HG03460 (cell line): ENCODE results near the gene HS3ST6.
"Not testable (repeated sequence)": the region's sequence is repeated elsewhere in the genome, so short reads cannot be mapped to it uniquely, and the experiment has no call there.

Experiments used
- ATAC-seq: cut with Tn5 transposase; IDR thresholded peaks from one replicate; pipeline ENCODE4 v1.9.1; 2021; ENCODE audit not compliant: unreplicated experiment

HS3ST6 gene

DNA sequence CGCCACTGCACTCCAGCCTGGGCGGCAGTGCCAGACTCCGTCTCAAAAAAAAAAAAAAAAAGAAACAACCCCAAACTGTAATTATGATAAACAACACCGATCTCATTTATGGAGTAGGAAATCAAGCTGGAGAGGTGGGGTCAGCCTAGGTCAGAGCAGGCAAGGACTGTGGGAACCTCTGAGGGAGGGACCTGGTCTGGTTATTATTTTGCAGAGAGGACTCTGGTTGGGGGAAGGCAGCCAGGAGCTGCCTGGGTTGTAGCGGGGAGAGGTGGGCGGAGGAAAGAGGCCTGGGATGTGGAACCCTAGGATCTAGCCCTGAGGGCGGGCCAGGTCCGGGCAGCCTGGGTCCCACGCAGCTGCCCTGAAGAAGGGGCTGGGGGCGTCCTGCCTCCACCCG, 10.9 kb upstream of the HS3ST6 start:
- ATAC-seq, result peak; percentile 31

GRCh38 chr16:1926271-1926670, 8.1 kb upstream of the HS3ST6 start:
- ATAC-seq, result no peak

- no peak for ATAC-seq
These were observed 5.9 kb upstream of the HS3ST6 start for GRCh38 chr16:1924095-1924494.

- no peak for ATAC-seq
These were observed 5.3 kb upstream of the HS3ST6 start for GRCh38 chr16:1923299-1924034.

- no peak for ATAC-seq
These were observed 4.1 kb upstream of the HS3ST6 start for GRCh38 chr16:1922357-1922756.

DNA sequence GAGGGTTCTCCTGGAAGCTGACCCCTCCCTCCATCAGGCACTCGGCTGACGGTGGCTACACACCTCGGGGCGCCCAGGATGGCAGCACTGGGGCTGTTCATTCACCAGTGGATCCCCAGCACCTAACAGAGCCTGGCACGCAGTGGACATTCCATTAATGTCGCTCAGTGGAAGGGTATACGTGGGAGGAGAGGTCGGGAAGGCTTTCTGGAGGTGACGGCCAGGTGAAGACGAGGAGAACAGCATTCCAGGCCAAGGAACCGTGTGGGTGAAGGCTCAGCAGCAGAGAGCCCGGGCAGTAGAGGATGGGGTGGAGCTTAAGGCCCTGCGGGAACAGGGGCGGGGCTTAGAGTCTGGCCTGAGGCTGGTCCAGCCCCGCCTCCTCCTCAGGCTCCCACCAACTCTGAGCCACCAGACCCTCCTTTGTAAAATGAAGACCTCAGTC, 2.5 kb upstream of the HS3ST6 start:
- ATAC-seq, result no peak

GRCh38 chr16:1920122-1920521, 1.9 kb upstream of the HS3ST6 start:
- not testable (repeated sequence) for ATAC-seq

GRCh38 chr16:1919327-1919998, 1.2 kb upstream of the HS3ST6 start:
- ATAC-seq, result no peak

GRCh38 chr16:1917665-1918350, 407 bp downstream of the HS3ST6 start:
- ATAC-seq, result no peak

DNA sequence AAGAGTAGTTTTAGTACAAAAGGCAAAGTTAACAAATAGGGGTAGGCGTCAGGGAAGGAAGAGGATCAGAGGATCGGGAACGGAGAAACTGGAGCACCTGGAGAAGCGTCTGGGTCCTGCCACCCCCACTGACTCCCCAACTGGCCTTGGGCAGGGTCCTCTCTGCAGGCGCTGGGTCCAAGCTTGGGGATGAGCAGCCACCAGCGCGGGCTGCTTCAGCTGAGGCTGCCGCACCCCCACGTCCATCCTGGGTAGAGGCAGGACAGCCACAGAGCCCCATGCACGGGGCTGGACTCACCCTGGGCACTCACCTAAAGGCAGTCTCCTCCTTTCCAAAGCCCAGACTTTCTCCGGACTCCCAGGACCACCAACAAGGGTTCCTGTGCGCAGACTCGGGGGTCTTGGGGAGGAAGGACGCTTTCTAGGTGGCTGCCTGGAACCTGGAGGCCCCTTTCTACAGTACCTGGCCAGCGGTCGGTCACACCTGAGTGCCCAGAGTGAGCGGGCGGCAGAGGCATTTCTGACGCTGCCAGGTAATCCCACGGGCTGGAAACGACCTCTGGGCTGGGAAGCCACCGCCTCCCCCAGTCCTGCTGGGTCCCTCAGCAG, 1.1 kb downstream of the HS3ST6 start:
- no peak for ATAC-seq

- ATAC-seq, result no peak
These were observed 1.6 kb downstream of the HS3ST6 start for GRCh38 chr16:1916640-1916990.

DNA sequence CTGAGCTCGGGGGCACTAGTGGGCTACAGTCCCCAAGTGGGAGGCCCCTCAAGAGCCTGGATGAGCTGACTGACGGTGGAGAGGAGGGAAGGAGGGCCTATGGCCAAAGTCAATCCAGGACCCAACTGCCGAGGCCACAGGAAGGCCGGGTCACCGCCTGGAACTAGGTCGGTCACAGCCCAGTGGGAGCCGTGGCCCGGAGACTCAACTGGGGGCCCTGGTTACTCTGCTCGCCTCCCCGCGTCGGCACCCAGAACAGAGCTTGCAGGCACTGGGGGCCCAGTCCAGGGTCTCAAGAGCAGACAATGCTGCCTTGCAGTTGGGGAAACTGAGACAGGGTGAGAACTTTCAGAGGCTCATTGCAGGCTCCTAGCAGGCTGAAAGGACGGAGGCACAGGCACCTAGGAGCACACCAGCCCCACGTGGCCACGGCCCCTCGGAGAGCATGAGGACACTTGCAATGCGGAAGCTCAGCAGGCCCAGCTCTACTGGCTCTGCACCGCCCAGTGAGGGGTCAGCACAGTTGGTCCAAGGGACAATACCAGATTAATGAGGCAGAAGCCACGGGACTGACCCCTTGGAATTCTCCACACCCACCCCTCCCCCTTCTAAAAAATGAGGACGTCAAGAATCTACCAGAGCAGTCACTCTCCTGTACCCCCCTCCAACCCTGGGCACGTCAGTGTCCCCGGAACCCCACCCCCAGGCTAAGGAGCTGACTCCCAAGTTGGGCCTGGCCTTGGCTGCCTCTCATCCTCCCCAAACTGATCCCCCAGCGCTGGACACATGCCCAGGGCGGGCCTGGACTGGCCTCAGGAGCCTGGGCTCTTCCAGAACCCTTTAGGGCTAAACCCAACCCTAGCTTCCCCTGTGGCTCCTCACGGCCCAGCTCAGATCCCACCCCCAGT, 2.2 kb downstream of the HS3ST6 start:
- ATAC-seq, result no peak

- no peak for ATAC-seq
These were observed 3.2 kb downstream of the HS3ST6 start for GRCh38 chr16:1914988-1915387.

DNA sequence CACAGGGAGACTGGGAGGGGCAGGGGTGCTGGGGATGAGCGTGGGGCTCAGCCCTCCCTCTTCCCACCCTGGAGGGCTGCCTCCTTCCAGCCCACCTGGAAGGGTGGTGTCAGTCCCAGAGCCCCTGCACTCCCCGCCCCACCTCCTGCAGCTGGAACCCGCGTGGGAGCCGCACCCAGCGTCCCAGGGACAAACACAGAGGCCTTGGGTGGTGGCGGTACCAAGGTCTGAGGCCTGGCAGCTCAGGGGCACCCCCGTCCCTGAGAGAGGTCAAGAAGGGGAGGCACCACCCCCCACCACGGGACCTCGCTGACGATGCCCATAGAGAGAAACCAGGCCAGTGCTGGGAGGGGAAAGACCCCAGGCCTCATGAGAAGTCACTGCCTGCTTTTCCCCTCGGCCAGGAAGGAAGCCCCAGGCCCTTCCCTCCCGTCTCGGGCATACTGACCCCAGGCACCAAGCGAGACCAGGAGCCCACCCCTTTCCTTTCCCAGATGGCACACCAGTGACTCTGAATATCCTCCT, 4.1 kb downstream of the HS3ST6 start:
- no peak for ATAC-seq

DNA sequence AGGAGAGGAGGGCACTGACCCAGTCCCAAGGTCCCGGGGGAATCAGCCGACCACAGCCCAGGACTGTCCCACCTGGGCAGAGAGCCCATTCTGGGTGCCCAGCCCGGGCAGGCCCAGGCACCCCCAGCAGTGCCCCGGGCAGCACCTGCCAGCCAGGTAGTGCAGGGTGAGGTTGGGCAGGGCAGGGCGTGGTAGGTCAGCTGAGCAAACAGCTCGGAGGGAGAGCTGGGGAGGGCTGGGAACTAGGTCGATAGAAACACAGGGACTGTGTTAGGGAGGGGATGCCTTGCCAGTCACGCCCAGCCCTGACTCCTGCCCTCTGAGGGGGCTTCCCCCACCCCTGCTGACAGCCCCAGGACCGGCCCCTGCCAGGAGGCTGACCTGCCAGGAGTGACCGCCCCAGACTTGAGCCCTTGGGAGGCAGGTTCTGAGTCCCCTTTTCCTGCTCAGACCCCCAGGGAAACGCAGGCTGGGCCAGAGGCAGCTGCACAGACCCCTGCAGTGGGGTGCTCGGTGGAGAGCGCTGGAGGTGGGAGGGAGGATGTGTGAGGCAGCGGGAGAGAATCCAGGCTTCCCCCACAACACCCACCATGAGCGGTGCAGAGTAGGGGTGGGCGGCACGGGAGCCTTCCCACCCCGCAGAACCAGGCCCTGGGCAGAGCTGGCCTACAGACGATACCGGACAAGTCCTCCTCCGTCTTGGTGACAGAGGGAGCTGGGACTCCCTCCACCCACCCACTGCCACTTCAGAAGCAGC, 4.7 kb downstream of the HS3ST6 start:
- ATAC-seq, result no peak

- ATAC-seq, result no peak
These were observed 6.0 kb downstream of the HS3ST6 start for GRCh38 chr16:1912215-1912543.

GRCh38 chr16:1911467-1912214, 6.6 kb downstream of the HS3ST6 start:
- no peak for ATAC-seq

DNA sequence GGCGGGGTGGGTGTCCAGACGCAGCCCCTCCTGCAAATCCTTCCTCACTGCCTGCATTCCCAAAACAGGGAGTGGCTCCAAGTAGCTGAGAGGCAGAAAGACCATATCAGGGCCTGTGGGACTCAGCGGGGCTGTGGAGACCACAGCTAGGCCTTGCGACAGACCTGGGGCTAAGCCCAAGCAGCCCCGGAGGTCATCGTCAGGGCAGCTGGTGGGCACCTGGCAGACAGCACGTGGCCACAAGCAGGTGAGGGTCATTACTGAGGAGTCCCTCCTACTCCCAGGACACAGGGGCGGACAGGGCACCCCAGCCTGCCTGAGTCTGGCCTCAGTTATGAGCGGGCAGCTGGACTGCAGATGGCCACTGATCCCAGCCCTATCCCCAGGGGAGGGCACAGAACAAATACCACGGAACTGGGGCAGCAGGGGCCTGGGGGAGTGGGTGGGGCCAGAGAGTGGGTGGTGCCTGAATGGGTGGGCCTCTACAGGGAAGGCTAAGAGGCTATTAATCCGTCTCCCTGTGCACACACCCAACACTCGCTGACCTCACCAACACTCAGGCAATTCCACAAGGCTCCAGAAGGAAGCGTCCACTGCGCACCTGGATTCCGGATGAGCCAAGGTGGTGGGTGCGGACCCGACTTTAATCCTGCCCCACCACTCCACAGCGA, 8.5 kb downstream of the HS3ST6 start:
- ATAC-seq, result no peak

DNA sequence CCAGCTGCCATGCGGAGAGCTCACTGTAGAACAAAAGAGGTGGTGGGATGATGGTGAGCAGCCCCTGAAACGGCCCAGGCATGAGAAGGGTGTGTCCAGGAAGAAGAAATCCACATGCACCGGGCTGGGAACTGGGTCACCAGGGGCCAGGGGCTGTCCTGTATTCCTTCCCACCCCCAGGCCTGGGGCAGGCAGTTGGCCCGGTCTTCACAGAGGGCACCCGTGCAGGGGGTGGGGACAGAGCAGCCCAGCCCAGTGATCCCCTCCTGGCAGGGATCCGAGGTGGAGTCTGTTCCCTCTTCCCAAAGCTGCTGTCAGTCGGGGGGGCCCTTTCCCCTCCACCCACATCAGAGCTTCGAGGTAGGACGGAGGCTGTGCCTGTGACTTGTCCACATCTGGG, 9.2 kb downstream of the HS3ST6 start:
- no peak for ATAC-seq
